K562 (cell line): ENCODE results near the gene SIGLEC1. TPM values are rescaled to one million over a fixed set of nuclear protein-coding genes. Genes with fewer than 3 reads are reported as not detected.

Source experiments
- ATAC-seq: fragments of 200-7000 bp; cut with Tn5 transposase; 3 replicates; pipeline ENCODE4 v1.9.1; 2020; ENCODE audit warnings: moderate library complexity
- BruUV-seq: library from RNA; stranded (reverse); fragments of 400-500 nt; replicated peaks from 2 replicates; lab custom pipeline; 2021; lab: Mats Ljungman, UMichigan
- CTCF ChIA-PET: fragments of 300-600 bp; formaldehyde crosslinking; extraction: SDS; loops from one replicate; lab custom pipeline; 2021; ENCODE audit warnings: low intra/inter-chr PET ratio; lab: Yijun Ruan, JAX
- POLR2A ChIA-PET: fragments of 300-600, 350-650 bp; sonication (Branson Sonifier 250); formaldehyde crosslinking; extraction: SDS; loops from one replicate; lab custom pipeline; 2021; ENCODE audit warnings: antibody characterized with exemption, inconsistent platforms; lab: Yijun Ruan, JAX
- DNase-seq, 4 experiments: peaks; one replicate each; pipeline versions ENCODE4 v3.0.0 to v3.0.0-alpha.2; 2011 to 2018; ENCODE audit warnings: low spot score in 3 of 4, mixed read lengths in 3 of 4; ENCODE audit errors: extremely low read depth in 1 of 4
- FAIRE-seq: peaks from 2 replicates; lab custom pipeline; 2011; peaks lifted over from hg19 to GRCh38; lab: Jason Lieb, UNC
- H2AFZ ChIP-seq: 2 replicates; pipeline ENCODE4 v1.6.0; 2011; ENCODE audit warnings: low read depth, low read length, control low read depth, inconsistent platforms
- H3K27ac ChIP-seq: fragments of 200-600 bp; 3 replicates; pipeline ENCODE4 v1.8.0; 2011; ENCODE audit warnings: low read depth, mild to moderate bottlenecking, control low read depth, inconsistent platforms, low read length, moderate library complexity, mixed read lengths; ENCODE audit errors: extremely low read depth
- H3K27me3 ChIP-seq, 2 experiments: fragments of 300-600 bp in 1 of 2; 2 replicates in 1 of 2; 3 replicates in 1 of 2; pipeline versions ENCODE4 v1.6.0 to v1.8.0; 2011; ENCODE audit warnings: inconsistent platforms in 2 of 2, low read length in 2 of 2, mild to moderate bottlenecking in 1 of 2, mixed read lengths in 1 of 2, moderate library complexity in 1 of 2; ENCODE audit not compliant: control insufficient read depth in 2 of 2, insufficient read depth in 2 of 2
- H3K36me3 ChIP-seq: fragments of 300-600 bp; 3 replicates; pipeline ENCODE4 v1.8.0; 2011; ENCODE audit warnings: mild to moderate bottlenecking, low read length, inconsistent platforms; ENCODE audit not compliant: control insufficient read depth, insufficient read depth
- H3K4me1 ChIP-seq, 2 experiments: fragments of 200-600 bp in 1 of 2; replicated peaks in 1 of 2; 2 replicates in 1 of 2; 3 replicates in 1 of 2; pipeline versions ENCODE4 v1.5.1 to v1.8.0; 2011; ENCODE audit warnings: inconsistent platforms in 2 of 2, low read length in 2 of 2, mild to moderate bottlenecking in 1 of 2, mixed read lengths in 1 of 2, moderate library complexity in 1 of 2; ENCODE audit not compliant: control insufficient read depth in 2 of 2, insufficient read depth in 2 of 2
- H3K4me2 ChIP-seq: 2 replicates; pipeline ENCODE4 v1.6.1; 2011; ENCODE audit warnings: low read length, control low read depth, inconsistent platforms, mixed read lengths; ENCODE audit not compliant: insufficient read depth
- H3K4me3 ChIP-seq: fragments of 200-600 bp; sonication (generic), shearing (Covaris generic); 2 replicates; pipeline ENCODE4 v1.5.1; 2016; ENCODE audit warnings: control low read depth, inconsistent platforms
- H3K79me2 ChIP-seq: fragments of 200-600 bp; 3 replicates; pipeline ENCODE4 v1.8.0; 2011; ENCODE audit warnings: low read length, inconsistent platforms; ENCODE audit not compliant: control insufficient read depth, insufficient read depth
- H3K9ac ChIP-seq, 2 experiments: 2 replicates each; pipeline versions ENCODE4 v1.6.0 to v1.6.1; 2011; ENCODE audit warnings: low read depth in 2 of 2, low read length in 2 of 2, control low read depth in 1 of 2, inconsistent platforms in 1 of 2, mild to moderate bottlenecking in 1 of 2, mixed read lengths in 1 of 2; ENCODE audit not compliant: insufficient read depth in 1 of 2
- H3K9me1 ChIP-seq: one replicate; pipeline ENCODE4 v1.6.0; 2011; ENCODE audit warnings: inconsistent platforms, mild to moderate bottlenecking, low read length, moderate library complexity; ENCODE audit not compliant: control insufficient read depth, insufficient read depth
- H3K9me3 ChIP-seq: replicated peaks from 2 replicates; pipeline ENCODE4 v1.5.1; 2011; ENCODE audit warnings: low read depth, low read length, inconsistent platforms; ENCODE audit not compliant: control insufficient read depth, insufficient read depth
- H4K20me1 ChIP-seq: replicated peaks from 2 replicates; pipeline ENCODE4 v1.6.1; 2011; ENCODE audit warnings: low read length, inconsistent platforms, mixed read lengths; ENCODE audit not compliant: control insufficient read depth, insufficient read depth
- CCNT2 ChIP-seq: IDR thresholded peaks from 2 replicates; pipeline ENCODE4 v1.6.1; 2011; ENCODE audit warnings: borderline replicate concordance, low read depth, mild to moderate bottlenecking, moderate library complexity, mixed read lengths, low read length; ENCODE audit not compliant: insufficient read length; ENCODE audit errors: extremely low read depth
- CEBPB ChIP-seq: fragments of 450-650 bp; IDR thresholded peaks from 2 replicates; pipeline ENCODE4 v1.6.1; 2016; ENCODE audit warnings: missing genetic modification characterization, missing compliant biosample characterization
- CXXC5 ChIP-seq: fragments of 250-450 bp; sonication (Bioruptor Pico); IDR thresholded peaks from 2 replicates; pipeline ENCODE4 v1.8.0; 2022; ENCODE audit warnings: inconsistent platforms, mild to moderate bottlenecking, moderate library complexity
- DIDO1 ChIP-seq: fragments of 450-650 bp; IDR thresholded peaks from 2 replicates; pipeline ENCODE4 v1.6.1; 2016; ENCODE audit warnings: low read depth, missing biosample characterization, missing genetic modification characterization
- EGR1 ChIP-seq: fragments of 450-650 bp; conservative IDR thresholded peaks from 2 replicates; pipeline ENCODE4 v1.6.1; 2017; ENCODE audit warnings: mild to moderate bottlenecking
- FOXP1 ChIP-seq: sonication (generic); formaldehyde crosslinking; IDR thresholded peaks from 2 replicates; pipeline ENCODE4 v1.8.0; 2022; ENCODE audit warnings: mild to moderate bottlenecking, missing genetic modification reagents
- HDAC3 ChIP-seq: fragments of 450-650 bp; IDR thresholded peaks from 2 replicates; pipeline ENCODE4 v1.6.1; 2018; ENCODE audit warnings: borderline replicate concordance, mild to moderate bottlenecking, moderate library complexity; ENCODE audit not compliant: partially characterized antibody
- IFI16 ChIP-seq: fragments of 250-450 bp; sonication (Bioruptor Pico); IDR thresholded peaks from 2 replicates; pipeline ENCODE4 v2.1.2; 2022; ENCODE audit warnings: mild to moderate bottlenecking, inconsistent platforms
- KDM5B ChIP-seq: fragments of 200-600 bp; sonication (generic); IDR thresholded peaks from 2 replicates; pipeline ENCODE4 v1.6.1; 2012; ENCODE audit warnings: low read depth, mild to moderate bottlenecking, moderate library complexity, low read length, control low read depth, inconsistent platforms; ENCODE audit not compliant: insufficient replicate concordance
- MCM3 ChIP-seq: fragments of 450-650 bp; IDR thresholded peaks from 2 replicates; pipeline ENCODE4 v1.6.1; 2016
- NCOA1 ChIP-seq: fragments of 450-650 bp; IDR thresholded peaks from 2 replicates; pipeline ENCODE4 v1.6.1; 2016; ENCODE audit warnings: low read depth
- RNF2 ChIP-seq: sonication (generic); IDR thresholded peaks from 2 replicates; pipeline ENCODE4 v1.6.1; 2016
- U2AF1 ChIP-seq: fragments of 200-400 bp; formaldehyde crosslinking; optimal IDR thresholded peaks from 2 replicates; pipeline ENCODE3; 2017; ENCODE audit warnings: mild to moderate bottlenecking, low read depth, low read length, moderate library complexity
- ZFPM2 ChIP-seq: fragments of 250-450 bp; sonication (Bioruptor Pico); IDR thresholded peaks from 2 replicates; pipeline ENCODE4 v1.5.1; 2022; ENCODE audit warnings: mild to moderate bottlenecking
- WGBS: fragments of 100-300 bp; shearing (Covaris generic); methylation state at CpG from one replicate; pipeline ENCODE4 v1.1.6; 2016; ENCODE audit warnings: low coverage, mixed read lengths; ENCODE audit not compliant: insufficient coverage; ENCODE audit errors: missing lambda C conversion rate; 5-methylcytosine and 5-hydroxymethylcytosine counted together
- in situ Hi-C: fragments of 300-500 bp; cut with MboI; formaldehyde crosslinking; loops from 4 replicates; pipeline ENCODE4 v1.15.0; 2018; ENCODE audit warnings: inconsistent platforms, mixed read lengths
- intact Hi-C: fragments of 100-400 bp; cut with micrococcal nuclease; formaldehyde crosslinking; loops from 2 replicates; pipeline ENCODE4 v1.14.2; 2022
- polyA plus RNA-seq, 8 experiments: library from polyadenylated mRNA; depleted of rRNA in 4 of 8; stranded (reverse) in 5 of 8; unstranded in 3 of 8; fragments of >200 nt; fragmentation: Nextera tagmentation in 2 of 8; fragmentation: Illumina TruSeq in 1 of 8; extraction: Ambion mirVana in 2 of 8; extraction: Trizol in 1 of 8; gene quantifications; 2 replicates each; pipeline versions ENCODE4 v1.2.1 to v1.2.3, GENCODE V29; 2011 to 2014; ENCODE audit warnings: inconsistent platforms in 1 of 8, missing spikeins in 1 of 8
- total RNA-seq, 7 experiments: library from RNA; depleted of rRNA in 6 of 7; stranded (reverse); fragments of >200 nt in 6 of 7; fragmentation: Illumina TruSeq in 2 of 7; extraction: Trizol in 2 of 7; gene quantifications; 2 replicates each; pipeline versions ENCODE4 v1.2.1 to v1.2.3, GENCODE V29; 2011 to 2021; ENCODE audit warnings: low replicate concordance in 1 of 7
- TF ChIP-seq, protein P1 (sequence below), 3 experiments: fragments of 200-800 bp in 1 of 3; sonication (Bioruptor generic) in 1 of 3; sonication (generic) in 1 of 3; formaldehyde crosslinking in 1 of 3; IDR thresholded peaks; 2 replicates each; pipeline versions ENCODE4 v1.6.1 to v1.8.0; 2016 to 2022; ENCODE audit warnings: mild to moderate bottlenecking in 2 of 3, missing compliant biosample characterization in 2 of 3, missing genetic modification characterization in 2 of 3, missing genetic modification reagents in 1 of 3
- TF ChIP-seq, protein P2 (sequence below), 2 experiments: IDR thresholded peaks in 1 of 2; conservative IDR thresholded peaks in 1 of 2; 2 replicates each; pipeline ENCODE4 v1.6.1; 2016; ENCODE audit warnings: low read depth in 2 of 2, mild to moderate bottlenecking in 1 of 2, missing compliant biosample characterization in 1 of 2, missing genetic modification characterization in 1 of 2, moderate library complexity in 1 of 2

SIGLEC1 gene
- total and polyA plus RNA-seq, 9 of the 15 experiments (the other 6 are each of a cell fraction or from before 2014, with no cell fraction given): 0.05 to 0.07 TPM; not detected in 7

DNA sequence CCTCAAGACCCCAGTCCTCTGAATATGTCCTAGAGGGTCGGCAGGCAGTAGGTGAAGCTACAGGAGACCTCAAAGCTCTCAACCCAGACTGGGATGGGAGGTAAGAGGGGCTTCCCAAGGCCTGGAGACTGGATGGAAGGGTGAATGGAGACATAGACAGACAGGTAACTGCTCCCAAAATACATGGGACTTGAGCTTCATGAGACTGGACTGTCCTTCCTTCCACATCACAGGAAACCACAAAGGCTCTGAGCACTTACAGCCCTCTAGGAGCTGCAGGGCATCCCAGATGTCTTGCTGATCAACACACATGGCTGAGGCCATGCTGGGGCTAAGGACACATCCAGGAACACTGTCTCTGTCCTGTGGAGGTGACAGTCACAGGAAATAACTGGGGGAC, 31.6 kb upstream of the SIGLEC1 start:
- BruUV-seq: TSS peak; percentile 81
- H3K27ac ChIP-seq: no peak overlapping the region
- H3K79me2 ChIP-seq: no peaks in the 10 kb centered on the region
- in situ Hi-C loops: no loop called here
- H4K20me1 ChIP-seq: no peaks in the 10 kb centered on the region
- intact Hi-C loops: no loop called here
- peak overlapping the region; percentile 27 to 70; a peak in 2 of 4 replicates for H3K9ac ChIP-seq
- ATAC-seq: no peak
- peak overlapping the region; percentile 86 for H3K4me2 ChIP-seq
- WGBS: 70% methylated on average over 1 of the region's 1 CpG
- CTCF ChIA-PET: no interaction called here
- H3K9me3 ChIP-seq: no peaks in the 10 kb centered on the region
- peaks cover 3 to 40% of the 10 kb centered on the region in 2 experiments; a peak in 3 of 5 replicates for H3K4me1 ChIP-seq
- H3K36me3 ChIP-seq: no peaks in the 10 kb centered on the region
- 0 out of 2 replicates have a peak overlapping the region, but pooled peaks have one; percentile 38 for H3K4me3 ChIP-seq
- no peak for FAIRE-seq
- TF ChIP-seq, protein P1, sequence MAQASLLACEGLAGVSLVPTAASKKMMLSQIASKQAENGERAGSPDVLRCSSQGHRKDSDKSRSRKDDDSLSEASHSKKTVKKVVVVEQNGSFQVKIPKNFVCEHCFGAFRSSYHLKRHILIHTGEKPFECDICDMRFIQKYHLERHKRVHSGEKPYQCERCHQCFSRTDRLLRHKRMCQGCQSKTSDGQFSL (CRISPR knock-in tag; IDR thresholded peaks at IDR 0.05): no peak
- TF ChIP-seq, protein P1 (tag; IDR thresholded peaks at IDR 0.05): no peak
- TF ChIP-seq FOXP1 (CRISPR knock-in tag) (no peak), NCOA1 (no peak), IFI16 (CRISPR knock-in tag) (no peak), EGR1 (no peak), U2AF1 (no peak), MCM3 (no peak), HDAC3 (no peak), CEBPB (tag) (no peak), KDM5B (no peak), CXXC5 (CRISPR knock-in tag) (no peak), RNF2 (no peak), ZFPM2 (no peak), DIDO1 (tag) (no peak), CCNT2 (no peak)
- TF ChIP-seq, protein P2, sequence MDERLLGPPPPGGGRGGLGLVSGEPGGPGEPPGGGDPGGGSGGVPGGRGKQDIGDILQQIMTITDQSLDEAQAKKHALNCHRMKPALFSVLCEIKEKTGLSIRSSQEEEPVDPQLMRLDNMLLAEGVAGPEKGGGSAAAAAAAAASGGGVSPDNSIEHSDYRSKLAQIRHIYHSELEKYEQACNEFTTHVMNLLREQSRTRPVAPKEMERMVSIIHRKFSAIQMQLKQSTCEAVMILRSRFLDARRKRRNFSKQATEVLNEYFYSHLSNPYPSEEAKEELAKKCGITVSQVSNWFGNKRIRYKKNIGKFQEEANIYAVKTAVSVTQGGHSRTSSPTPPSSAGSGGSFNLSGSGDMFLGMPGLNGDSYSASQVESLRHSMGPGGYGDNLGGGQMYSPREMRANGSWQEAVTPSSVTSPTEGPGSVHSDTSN (CRISPR knock-in tag; IDR thresholded peaks at IDR 0.05; ENCODE audit: low read depth): no peak
- TF ChIP-seq, protein P2 (tag; conservative IDR thresholded peaks at IDR 0.05; ENCODE audit: low read depth): no peak
- no peaks in the 10 kb centered on the region for H3K27me3 ChIP-seq
- no peaks in the 10 kb centered on the region for H3K9me1 ChIP-seq
- no peak for DNase-seq
- peak overlapping the region; percentile 96; the same call in 1 of the 2 replicates for H2AFZ ChIP-seq
- POLR2A ChIA-PET: interaction anchor here (0.6 to 0.7 kb wide), 2 partner anchors 96 to 1513 kb away, joined by 3 read pairs; no protein-coding TSS in a partner anchor
